ENCODE data around the gene ASB8.

Gene ASB8

DNA sequence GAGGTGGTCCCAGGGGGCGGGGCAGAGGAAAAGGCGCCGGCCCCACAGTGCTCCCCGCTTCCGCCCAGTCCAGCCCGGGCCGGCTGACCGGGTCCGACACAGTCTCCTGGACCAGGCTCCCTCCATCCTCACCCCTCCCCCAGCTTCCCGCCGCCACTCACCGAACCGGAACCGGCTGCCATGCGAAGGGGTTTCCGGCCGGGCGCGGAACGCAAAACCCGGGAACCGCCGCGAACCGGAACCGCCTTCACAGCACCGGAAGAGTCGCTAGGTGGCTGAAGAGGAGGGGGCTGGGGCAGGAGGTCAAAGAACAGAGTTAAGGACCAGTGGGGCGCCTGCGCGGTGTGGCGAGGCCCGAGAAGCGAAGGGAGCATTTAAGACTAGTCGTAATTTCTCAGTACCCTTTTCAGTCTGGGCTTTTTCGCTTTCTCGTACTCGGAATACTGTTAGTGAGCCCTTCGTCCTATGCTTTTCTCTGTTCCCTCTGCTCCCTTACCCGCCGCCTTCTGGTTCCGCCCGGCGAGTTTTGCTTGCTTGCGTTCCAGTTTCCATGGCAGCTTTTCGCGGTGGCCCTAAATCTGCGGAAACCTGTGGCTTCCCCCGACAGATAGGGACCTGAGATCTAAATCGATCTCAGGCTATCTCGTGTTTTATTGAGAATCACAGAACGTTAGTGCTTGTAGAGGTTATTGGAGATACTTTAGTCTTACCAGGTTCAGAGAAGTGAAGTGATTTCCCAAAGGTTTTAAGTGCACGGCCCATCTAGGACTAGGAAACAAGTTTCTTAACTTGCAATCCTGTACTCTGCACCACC lies 51.2 kb downstream of the ASB8 start, which contains the start of gene SENP1:
Gene SENP1 (minus strand): TSS at position 213 of the 814 bp plus-strand sequence. CDS start 4,607 bp downstream, outside the sequence.
- peak; percentile 82 for DNase-seq (ENCODE audit: low read depth)

DNA sequence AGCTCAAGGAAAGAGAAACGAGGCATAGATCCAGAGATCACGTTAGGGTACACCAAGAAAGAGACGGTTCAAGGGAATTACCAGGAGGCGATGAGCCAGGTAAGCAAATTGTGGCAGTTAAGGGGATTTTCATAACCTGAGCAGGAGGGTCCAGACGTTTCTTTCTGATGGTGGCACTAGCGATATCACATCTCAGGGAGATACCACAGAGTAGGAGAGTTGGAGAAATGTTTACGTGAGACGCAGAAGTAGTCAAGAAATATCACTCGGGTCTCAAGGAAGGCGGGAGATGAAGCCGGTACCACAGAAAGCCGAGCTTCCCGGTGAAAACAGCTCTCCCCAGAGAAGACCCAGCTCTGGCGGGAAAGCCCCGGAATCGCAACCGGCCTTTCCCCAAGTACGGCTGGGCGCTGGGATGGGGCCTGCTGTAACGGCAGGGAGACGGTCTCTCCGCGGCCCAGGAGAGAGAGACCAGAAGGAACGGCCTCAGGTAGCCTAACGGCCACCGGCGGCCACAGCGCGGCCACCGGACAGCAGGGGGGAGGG lies 51.9 kb downstream of the ASB8 start:
- DNase-seq (ENCODE audit: low read depth), result peak; percentile 51

DNA sequence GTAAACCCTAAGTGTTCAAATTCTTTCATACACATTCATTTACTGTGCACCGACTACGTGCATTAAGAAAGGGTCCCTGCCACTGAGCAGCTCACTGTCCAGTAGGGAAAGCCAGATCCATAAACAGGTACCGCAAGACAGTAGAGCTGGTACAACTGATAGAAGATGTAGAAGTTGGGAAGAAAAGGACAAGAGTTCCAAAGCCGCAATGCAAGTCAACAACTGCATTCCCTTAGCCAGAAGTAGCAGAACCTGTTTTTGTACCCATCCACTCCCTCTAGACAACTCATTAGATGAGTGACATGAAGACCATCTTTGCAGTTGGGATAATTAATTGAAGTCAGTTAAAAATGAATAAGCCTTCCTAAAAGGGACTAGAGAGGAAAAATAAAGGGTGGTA lies 52.8 kb downstream of the ASB8 start:
- DNase-seq (ENCODE audit: low read depth), result no peak
